Vagina (tissue), 2 donors: ENCODE results near the gene PDX1. TPM values are rescaled to one million over a fixed set of nuclear protein-coding genes. Genes with fewer than 3 reads are reported as not detected.

Experiments
- DNase-seq, 2 donors: peaks; one replicate each; pipeline ENCODE4 v3.0.0-alpha.2; 2017; ENCODE audit errors: extremely low spot score in 2 of 2
- H3K27ac ChIP-seq: fragments of 200-600 bp; sonication (generic); one replicate; pipeline ENCODE4 v1.5.1; 2019
- H3K27me3 ChIP-seq: fragments of 200-600 bp; sonication (generic); one replicate; pipeline ENCODE4 v1.5.1; 2019
- H3K36me3 ChIP-seq, 2 donors: fragments of 200-600 bp; sonication (generic); one replicate each; pipeline ENCODE4 v1.5.1; 2017 to 2019
- H3K4me1 ChIP-seq: fragments of 200-600 bp; sonication (generic); one replicate; pipeline ENCODE4 v1.5.1; 2019
- H3K4me3 ChIP-seq, 2 donors: fragments of 200-600 bp; sonication (generic); 1 replicate in 1 of 2; 2 replicates in 1 of 2; pipeline ENCODE4 v1.5.1; 2016 to 2019
- H3K9me3 ChIP-seq: fragments of 200-600 bp; sonication (generic); one replicate; pipeline ENCODE4 v1.5.1; 2019
- CTCF ChIP-seq, 3 experiments: fragments of 450-650 bp in 2 of 3; fragments of 200-600 bp in 1 of 3; sonication (generic) in 1 of 3; IDR thresholded peaks; one replicate each; pipeline ENCODE4 v1.5.1; 2017 to 2019; ENCODE audit warnings: antibody characterized with exemption in 3 of 3, mild to moderate bottlenecking in 2 of 3, moderate library complexity in 2 of 3
- POLR2A ChIP-seq, 2 donors: fragments of 450-650 bp; IDR thresholded peaks; one replicate each; pipeline ENCODE4 v1.6.1; 2017; ENCODE audit warnings: antibody characterized with exemption in 2 of 2, mild to moderate bottlenecking in 2 of 2, moderate library complexity in 2 of 2
- POLR2AphosphoS5 ChIP-seq, 2 donors: sonication (generic); formaldehyde crosslinking; IDR thresholded peaks; one replicate each; pipeline ENCODE4 v1.9.0; 2017; ENCODE audit warnings: antibody characterized with exemption in 2 of 2, mild to moderate bottlenecking in 2 of 2, low read depth in 1 of 2; ENCODE audit not compliant: insufficient read depth in 1 of 2
- intact Hi-C: fragments of 100-400 bp; cut with DNase I; formaldehyde crosslinking; loops from one replicate; pipeline ENCODE4 v1.15.1; 2023
- total RNA-seq: library from RNA; depleted of rRNA; stranded (reverse); fragments of >200 nt; gene quantifications from one replicate; pipeline ENCODE4 v1.2.3, GENCODE V29; 2016

Gene PDX1
- total RNA-seq, 1 donor from 2014 or later: not detected

- Histone ChIP-seq H3K36me3 (no peaks in the 10 kb centered on the region), H3K27ac (no peak overlapping the region), H3K9me3 (no peaks in the 10 kb centered on the region), H3K4me1 (peaks cover 19% of the 10 kb centered on the region), H3K27me3 (peaks cover 3% of the 10 kb centered on the region), H3K4me3 (peak overlapping the region; percentile 47 to 48)
- intact Hi-C loops: no loop called here
- TF ChIP-seq POLR2A (IDR thresholded peaks at IDR 0.05): no peak
- no peak for TF ChIP-seq POLR2AphosphoS5 (IDR thresholded peaks at IDR 0.05; ENCODE audit: insufficient read depth in 1 of 2, low read depth in 1 of 2)
- TF ChIP-seq CTCF (IDR thresholded peaks at IDR 0.05): peak; percentile 32 to 77 (median 70)
- DNase-seq: no peak
Measured at GRCh38 chr13:27953676-27954405, 34.0 kb downstream of the PDX1 start.

GRCh38 chr13:27954406-27954851 lies 34.6 kb downstream of the PDX1 start:
- peaks cover 3% of the 10 kb centered on the region for H3K27me3 ChIP-seq
- no peaks in the 10 kb centered on the region for H3K36me3 ChIP-seq
- H3K4me3 ChIP-seq: peak overlapping the region; percentile 47 to 48
- no peak overlapping the region for H3K27ac ChIP-seq
- no peak for DNase-seq
- intact Hi-C loops: no loop called here
- TF ChIP-seq CTCF (IDR thresholded peaks at IDR 0.05) (no peak), POLR2A (IDR thresholded peaks at IDR 0.05) (no peak), POLR2AphosphoS5 (IDR thresholded peaks at IDR 0.05; ENCODE audit: insufficient read depth in 1 of 2, low read depth in 1 of 2) (no peak)
- peaks cover 19% of the 10 kb centered on the region for H3K4me1 ChIP-seq
- H3K9me3 ChIP-seq: no peaks in the 10 kb centered on the region

GRCh38 chr13:27955014-27955591 lies 35.3 kb downstream of the PDX1 start:
- no peak for DNase-seq
- H3K27ac ChIP-seq: no peak overlapping the region
- intact Hi-C loops: no loop called here
- H3K9me3 ChIP-seq: no peaks in the 10 kb centered on the region
- H3K4me3 ChIP-seq: no peak overlapping the region
- TF ChIP-seq POLR2A (IDR thresholded peaks at IDR 0.05): no peak
- no peak for TF ChIP-seq POLR2AphosphoS5 (IDR thresholded peaks at IDR 0.05; ENCODE audit: insufficient read depth in 1 of 2, low read depth in 1 of 2)
- no peak for TF ChIP-seq CTCF (IDR thresholded peaks at IDR 0.05)
- H3K4me1 ChIP-seq: peaks cover 24% of the 10 kb centered on the region
- H3K36me3 ChIP-seq: no peaks in the 10 kb centered on the region
- peaks cover 3% of the 10 kb centered on the region for H3K27me3 ChIP-seq

- no peaks in the 10 kb centered on the region for H3K9me3 ChIP-seq
- H3K36me3 ChIP-seq: no peaks in the 10 kb centered on the region
- peaks cover 6% of the 10 kb centered on the region for H3K27me3 ChIP-seq
- no peak overlapping the region for H3K27ac ChIP-seq
- intact Hi-C loops: no loop called here
- H3K4me3 ChIP-seq: no peak overlapping the region
- DNase-seq: no peak
- H3K4me1 ChIP-seq: peaks cover 34% of the 10 kb centered on the region
- TF ChIP-seq POLR2A (IDR thresholded peaks at IDR 0.05): no peak
- TF ChIP-seq POLR2AphosphoS5 (IDR thresholded peaks at IDR 0.05; ENCODE audit: insufficient read depth in 1 of 2, low read depth in 1 of 2): no peak
- no peak for TF ChIP-seq CTCF (IDR thresholded peaks at IDR 0.05)
Measured at GRCh38 chr13:27956576-27957300, 36.9 kb downstream of the PDX1 start.
